ENCODE data around the gene CNTNAP5.

The CNTNAP5 gene

DNA sequence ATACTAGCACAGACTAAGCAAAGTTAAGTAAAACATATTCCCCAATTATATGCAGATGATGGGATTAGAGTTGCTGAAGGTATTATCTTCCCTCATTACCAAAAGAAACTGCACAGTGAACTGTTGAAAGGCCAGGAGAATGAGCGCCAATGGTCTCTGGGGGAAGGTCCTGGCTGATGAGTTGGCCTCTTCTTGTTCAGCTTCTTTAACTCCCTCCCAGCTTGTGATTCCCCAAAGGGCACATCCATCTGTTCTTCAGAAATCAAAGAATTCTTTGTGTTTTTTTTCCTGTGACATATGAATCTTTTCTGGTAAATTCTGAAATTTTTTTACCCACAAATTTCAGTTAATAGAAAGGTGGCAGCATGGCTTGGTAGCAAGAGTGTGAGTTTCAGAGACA, 667.6 kb downstream of the CNTNAP5 start:
- no peak for DNase-seq (ENCODE audit: low spot score)

DNA sequence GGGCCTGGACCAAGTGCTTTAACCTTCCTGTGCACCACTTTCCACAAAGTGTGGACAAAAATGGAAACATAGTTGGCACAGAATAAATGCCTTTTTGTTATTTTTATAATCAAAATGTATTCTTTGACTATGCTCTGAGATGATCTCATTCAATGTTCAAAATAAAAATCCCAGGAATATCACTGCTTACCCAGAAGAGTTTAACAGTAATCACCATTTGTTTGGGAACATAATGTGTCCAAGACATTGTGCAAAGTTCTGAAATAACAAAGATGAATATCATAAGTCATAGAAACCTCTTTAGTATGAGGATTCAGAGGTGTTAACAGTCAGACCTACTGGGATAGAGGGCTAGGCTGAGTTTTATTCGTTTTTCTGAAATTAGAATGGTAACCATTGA, 668.1 kb downstream of the CNTNAP5 start:
- no peak for DNase-seq (ENCODE audit: low spot score)

DNA sequence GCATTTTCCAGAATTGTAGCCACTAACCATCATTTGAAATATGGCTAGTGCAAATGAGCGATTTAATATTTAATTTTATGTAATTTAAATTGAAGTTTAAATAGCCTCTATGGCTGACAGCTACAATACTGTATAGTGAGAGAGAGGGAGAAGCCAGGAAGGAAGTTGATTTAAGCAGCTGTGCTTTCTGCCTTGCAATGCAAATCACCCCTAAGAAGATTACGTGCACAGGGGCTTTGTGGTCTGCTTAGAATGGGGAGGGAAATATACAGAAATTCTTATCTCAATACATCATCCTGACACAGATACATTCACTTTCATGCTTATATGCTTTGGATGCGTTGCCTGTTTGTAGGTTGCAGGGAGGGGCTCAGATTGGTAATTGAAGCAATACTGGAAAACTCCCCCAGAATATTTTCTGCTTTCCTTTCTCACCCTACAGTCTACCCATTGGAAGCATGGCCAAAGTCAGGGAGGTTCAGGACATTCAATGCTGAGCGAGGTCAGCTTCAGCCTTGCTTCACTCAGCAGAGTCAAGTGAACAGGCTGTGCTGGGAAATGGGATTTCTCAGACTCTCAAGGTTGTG, 674.0 kb downstream of the CNTNAP5 start:
- DNase-seq (ENCODE audit: low spot score) = no peak

DNA sequence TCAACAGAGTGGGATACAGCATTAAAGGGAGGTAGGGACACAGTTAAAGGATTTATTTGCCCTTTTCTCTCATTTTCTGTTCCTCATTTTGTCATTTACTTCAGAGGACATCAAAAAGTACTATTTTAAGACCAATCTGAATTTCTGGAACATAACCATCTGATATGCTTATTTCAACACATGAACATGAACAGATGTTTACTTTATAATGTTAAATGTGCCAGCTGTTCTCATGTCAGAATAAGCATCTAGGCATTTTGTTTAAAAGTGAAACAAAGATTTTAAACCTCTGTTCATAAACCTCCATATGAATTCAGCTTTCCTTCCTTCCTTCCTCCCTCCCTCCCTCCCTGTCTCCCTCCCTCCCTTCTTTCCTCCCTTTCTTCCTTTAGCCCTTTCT, 677.7 kb downstream of the CNTNAP5 start:
- DNase-seq (ENCODE audit: low spot score) = no peak

DNA sequence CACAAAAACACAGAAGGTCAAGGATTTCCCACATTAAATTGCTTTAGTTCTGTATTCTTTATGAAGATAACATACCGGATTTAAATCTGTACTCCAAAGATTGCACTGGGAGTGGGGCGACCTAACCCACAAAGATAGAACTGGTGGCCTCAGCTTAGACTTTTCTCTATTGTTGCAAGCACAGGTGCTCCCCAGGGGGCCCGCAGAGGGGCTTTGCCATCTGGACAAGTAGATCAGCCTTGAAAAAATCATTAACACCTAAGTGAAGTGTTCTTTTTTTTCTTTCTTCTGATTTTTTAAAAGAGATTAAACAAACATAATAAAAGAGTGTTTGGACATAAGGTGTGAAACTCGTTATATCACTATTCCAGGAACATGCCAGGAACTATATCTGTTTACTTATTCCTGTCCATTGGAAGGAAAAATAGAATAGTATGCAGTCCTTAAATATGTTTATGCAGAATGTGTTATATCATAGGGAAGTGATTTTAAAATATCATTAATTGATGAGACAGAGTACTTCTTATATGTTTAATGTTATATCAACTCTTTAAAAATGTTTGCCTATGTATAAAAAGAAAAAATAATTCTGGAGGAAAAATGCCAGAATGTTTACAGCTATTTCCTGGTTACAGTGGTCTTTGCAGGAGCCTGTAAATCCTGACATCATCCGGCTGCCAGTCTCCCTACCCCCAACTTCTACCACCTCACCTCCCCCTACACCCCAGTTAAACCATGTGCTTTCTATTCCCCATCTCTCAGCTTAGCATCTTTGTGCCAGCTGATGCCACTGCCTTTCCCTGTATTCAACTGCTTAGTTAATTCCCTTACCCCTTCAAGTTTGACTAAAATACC, 679.2 kb downstream of the CNTNAP5 start:
- DNase-seq (ENCODE audit: low spot score) = no peak

DNA sequence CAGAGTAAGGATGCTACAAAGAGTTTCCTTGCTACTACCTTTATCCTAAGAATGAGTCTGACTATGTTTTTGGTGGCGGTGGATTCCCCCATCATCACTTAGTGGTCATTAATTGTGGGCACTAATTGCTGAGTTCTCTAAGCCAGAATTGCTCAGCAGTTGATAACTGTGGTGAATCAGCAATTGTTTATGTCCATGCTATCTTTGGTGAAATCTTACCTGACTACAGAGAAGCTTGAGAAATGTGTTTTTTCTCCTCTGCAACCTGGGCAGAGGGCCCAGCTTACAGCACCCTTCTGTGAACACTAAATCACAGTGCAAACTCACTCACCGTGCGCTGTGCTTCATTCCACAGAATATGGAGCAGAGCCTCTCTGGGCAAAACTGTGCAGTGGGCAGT, 683.6 kb downstream of the CNTNAP5 start:
- no peak for DNase-seq (ENCODE audit: low spot score)

DNA sequence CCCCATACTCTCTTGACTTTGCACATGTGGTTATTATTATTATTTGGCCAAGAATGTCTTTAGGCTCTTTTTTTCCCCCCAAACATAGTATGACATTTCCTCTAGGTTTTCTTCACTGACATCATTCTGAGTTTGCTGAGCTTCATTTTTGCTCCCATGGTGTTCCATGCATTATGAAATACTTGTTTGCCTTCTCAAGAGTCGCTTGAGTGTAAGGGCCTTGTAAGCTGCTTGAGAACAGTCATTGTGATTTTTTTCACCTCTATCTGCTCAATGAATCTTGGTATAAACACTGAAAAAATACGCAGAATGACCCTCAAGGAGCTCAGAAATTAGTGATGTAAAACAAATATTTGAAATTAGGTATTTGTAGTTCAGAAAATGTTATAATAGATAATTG, 688.9 kb downstream of the CNTNAP5 start:
- no peak for DNase-seq (ENCODE audit: low spot score)

DNA sequence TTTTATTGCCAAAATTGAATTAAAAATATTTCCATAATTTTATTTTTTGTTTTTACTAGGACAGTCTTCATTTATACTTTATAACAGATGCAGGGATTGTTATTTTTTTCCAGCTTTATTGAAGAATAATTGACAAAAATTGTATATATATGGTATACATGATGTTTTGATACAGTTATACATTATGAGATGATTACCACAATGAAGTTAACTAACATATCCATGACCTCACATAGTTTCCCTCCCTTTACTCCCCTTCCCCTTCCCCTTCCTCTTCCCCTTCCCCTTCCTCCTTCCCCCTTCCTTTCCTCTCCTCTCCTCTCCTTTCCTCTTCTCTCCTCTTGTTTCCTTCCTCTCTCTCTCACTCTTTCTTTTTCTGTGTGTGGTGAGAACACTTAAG, 700.1 kb downstream of the CNTNAP5 start:
- no peak for DNase-seq (ENCODE audit: low spot score)

DNA sequence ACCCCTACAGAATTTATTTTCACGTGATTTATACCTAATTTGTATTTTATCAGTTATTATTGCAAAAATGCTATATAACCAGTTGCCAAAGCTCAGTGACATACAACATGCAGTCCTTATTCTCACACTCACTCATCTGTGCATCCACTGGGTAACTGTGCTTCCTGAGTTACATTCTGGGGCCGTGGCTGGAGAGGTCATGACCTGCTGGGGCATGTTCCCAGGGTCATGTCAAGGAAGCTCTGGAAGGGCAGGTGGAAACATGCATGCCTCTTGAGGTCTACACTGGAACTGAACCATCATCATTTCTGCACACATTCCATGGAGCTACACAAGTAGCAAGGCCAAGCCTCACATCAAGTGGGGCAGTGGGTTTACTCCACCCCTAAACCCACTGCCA, 715.5 kb downstream of the CNTNAP5 start:
- DNase-seq (ENCODE audit: low spot score) = no peak

DNA sequence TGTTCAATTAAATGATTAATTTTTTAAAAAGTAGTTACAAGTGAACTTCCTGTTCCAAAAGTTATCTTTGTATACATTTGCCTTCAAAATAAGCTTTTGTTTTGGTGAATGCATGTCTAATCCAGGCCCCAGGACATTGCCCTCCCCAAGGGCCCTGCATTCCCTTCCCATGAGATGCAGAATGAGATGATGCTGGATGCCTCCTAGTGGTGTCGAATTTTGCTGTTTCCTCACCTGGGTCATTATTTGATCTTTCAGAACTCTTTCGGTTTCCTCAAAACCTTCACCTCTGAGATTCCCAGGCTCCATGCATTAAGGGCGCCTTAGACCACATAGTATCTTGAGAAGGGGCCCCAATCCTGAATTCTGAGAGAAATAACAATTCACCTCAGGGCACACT, 728.8 kb downstream of the CNTNAP5 start:
- DNase-seq (ENCODE audit: low spot score) = no peak

DNA sequence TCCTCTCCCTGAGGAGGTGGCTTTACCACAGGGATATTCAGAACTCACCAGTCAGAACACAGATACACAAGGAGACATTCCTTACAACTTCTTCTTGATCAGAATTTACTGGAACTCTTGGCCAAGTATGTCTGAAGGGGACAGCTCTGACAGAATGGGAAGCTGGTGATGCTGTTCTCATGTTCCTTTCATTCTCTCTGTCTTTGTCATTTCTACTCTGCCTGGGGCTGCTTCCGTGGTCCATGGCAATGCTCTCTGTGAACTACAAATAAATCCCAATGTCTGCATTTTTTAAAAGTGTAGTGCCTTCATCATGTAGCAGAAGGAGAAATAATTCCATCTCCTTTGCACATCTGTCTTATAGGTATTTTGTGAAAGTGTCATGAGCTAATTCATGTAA, 730.3 kb downstream of the CNTNAP5 start:
- no peak for DNase-seq (ENCODE audit: low spot score)

DNA sequence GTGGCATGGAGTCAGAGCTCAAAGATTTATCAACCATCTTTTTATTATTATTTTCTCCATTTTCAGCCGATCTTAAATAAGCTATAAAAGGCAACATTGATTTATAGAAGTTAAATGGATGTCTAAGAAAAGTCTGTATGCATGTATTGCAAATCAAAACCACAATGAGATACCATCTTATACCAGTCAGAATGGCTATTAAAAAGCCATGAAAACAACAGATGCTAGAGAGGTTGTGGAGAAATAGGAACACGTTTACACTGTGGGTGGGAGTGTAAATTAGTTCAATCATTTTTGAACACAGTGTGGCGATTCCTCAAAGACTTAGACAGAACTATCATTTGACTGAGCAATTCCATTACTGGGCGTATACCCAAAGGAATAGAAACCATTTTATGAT, 731.0 kb downstream of the CNTNAP5 start:
- DNase-seq (ENCODE audit: low spot score) = no peak

DNA sequence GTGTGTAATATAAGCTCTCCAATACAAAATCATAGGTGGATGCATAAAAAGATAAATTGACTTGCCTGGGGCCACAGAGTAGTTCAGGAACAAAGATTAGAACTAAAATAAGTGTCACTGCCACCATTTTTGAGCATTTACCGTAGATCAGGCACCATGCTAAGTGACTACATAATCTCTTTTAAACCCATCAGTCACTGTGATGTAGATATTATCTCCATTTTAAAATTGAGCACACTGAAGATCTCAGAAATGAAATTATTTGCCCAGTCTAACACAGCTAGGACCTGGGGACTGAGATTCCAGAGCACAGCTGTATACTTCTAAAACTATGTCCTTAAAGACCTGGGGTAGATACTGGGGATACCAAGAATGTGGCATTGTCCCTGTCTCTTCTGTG, 737.3 kb downstream of the CNTNAP5 start:
- no peak for DNase-seq (ENCODE audit: low spot score)

DNA sequence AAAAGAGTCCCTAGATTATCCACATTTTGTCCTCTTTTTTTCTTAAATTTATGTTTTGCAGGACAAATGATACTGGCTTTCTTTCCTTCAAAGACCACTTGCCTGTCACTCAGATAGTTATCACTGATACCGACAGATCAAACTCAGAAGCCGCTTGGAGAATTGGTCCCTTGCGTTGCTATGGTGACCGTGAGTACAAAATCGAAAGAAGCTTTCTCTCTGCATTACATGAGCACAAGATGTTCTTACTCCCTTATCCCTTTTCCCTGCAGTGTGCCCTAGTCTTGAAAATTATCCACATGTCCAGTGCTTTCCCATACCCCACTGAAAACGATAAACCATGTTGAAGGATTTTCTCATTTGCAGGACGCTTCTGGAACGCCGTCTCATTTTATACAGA, 738.5 kb downstream of the CNTNAP5 start:
- DNase-seq (ENCODE audit: low spot score) = no peak

DNA sequence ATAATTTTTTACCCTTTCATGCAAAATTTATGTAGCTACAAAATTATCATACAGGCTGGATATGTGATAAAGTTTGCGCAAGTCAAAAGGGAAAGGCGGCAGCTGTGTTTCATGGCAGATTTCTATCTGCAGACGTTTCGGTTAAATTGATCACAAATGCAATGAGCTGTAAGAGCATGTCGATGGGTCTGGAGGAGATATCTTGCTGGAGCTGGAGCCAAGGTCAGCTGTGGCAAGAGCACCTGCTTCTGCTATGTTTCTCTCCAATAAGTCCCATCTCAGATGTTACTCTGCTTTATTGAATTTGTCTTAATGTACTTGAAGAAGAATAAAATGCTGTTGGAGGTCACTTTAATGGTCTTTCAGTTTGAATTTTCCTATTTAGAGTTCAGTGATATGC, 749.7 kb downstream of the CNTNAP5 start:
- no peak for DNase-seq (ENCODE audit: low spot score)

DNA sequence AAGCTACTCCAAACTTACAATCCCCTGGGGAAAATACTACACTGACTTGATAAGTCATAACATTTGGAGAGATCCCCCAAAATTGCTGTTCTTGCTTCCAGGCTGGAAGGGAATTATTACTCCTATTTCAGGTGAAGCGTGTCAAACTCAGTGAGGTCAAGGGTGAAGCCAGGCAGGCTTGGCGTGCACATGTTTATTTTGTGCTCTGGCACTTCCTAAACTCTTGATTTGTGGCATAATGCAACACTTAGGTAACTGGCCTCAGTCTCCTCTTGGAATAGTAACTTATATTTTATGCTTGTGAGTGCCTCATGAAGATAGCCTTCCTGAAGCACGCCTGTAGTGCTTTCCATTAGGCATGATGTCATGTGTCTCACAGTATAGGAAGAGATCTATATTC, 751.2 kb downstream of the CNTNAP5 start:
- no peak for DNase-seq (ENCODE audit: low spot score)

DNA sequence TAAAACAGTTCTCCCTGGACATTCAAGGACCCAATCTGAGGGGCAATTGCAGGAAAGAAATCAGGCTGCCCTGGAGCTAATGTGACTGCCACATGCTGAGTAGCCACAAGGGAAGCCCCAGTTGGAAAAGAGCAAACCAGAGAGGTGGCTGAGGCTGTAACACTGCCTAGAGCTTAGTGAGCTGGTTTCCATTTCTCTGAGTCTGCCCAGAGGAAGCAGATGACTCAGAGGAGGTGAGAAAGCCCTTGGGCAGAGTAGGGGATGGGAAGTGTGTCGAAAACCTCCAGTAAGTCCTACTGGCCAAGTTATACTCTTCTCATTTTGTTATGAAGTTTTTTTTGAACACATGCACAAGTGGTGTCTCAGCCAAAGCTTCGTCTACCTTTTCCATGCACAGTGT, 753.0 kb downstream of the CNTNAP5 start:
- no peak for DNase-seq (ENCODE audit: low spot score)

DNA sequence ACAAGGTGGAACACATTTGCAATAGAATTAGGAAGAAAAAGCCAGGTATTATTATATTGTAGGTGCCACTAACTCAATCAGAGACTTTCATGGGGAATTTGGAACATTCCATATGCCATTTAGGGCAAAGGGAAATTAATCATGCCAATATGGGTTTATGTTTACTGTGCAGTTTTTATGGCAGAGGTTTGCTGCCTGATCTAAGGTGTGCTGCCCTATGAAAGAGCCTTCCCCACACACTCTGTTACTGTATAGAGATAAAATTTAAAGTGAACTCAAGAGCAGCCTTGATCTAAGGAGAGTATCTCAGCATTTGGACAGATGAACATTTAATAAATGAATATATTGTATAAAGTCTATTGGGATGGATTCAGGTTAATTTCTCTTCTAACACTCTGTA, 771.6 kb downstream of the CNTNAP5 start:
- no peak for DNase-seq (ENCODE audit: low spot score)

DNA sequence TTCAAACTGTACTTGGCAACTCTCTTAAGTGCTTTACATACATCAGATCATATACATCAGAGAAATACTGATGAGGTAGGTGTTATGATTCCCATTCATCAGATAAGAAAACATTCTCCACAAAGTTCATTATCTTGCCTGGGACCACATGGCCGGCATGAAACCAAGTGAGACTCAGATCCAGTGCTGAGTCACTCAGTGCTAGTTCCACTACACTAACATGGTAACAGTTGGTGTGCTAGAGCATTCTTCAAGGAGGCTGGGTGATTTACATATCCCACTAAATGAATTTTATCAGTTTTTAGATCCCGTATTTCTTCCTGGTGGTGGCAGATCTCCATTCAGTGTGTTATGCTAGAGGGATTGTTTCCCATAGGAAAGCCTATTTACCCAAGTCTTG, 772.0 kb downstream of the CNTNAP5 start:
- no peak for DNase-seq (ENCODE audit: low spot score)

DNA sequence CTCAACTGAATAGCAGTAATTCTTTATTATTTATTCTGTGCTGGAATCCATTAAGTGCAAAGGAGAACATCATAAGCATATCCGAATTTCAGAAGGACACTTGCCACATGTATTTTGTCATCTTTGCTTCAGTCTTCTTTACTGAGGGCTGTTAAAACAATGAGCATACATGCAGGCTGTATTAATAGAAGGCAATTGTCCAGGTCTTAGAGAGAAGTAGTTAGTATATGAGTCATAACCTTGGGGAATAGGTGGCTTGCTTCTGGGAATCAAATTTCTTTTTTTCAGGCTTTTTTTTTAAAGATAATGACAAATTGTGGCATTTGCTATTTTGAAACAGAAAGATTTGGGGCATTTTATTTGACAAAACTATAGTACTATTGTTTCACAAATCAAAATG, 773.5 kb downstream of the CNTNAP5 start:
- DNase-seq (ENCODE audit: low spot score) = no peak

DNA sequence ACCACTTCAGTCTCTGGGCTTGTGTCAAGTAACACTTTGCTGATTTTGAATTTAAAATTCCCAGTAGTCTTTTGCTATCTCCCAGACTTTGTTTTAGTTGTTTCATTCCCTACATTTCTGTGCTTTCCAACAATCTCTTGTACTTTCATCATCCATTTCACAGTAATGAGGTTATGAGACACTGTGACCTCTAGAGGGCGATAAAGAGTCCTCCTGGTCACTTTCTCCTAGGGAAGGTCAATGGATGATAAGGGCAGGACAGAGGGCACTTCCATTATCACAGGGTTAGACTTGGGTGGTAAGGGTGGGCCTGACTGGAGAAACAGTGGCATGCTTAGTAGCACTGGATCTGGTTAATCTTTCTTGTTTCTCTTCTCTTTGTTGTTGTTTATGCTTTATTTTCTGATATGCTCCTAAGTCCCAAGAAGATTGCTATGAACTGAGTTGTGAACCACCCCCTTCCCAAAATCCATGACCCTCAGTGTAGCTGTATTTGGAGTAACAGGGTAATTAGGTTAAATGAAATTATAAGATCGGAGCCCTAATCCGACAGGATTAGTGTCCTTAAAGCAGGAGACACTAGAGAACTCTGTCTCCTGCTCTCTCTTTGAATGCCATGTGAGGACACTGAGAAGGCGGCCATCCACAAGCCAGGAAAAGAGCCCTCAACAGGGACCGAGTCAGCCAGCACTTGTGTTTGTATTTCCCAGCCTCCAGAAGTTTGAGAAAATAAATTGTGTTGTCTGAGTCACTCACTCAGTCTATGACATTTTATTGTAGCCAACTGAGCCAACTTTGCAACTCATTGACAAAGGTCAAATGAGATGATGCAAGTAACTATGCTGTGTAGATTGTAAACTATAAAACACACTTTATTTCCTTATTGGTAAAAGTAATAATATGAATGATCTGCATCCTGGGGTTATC, 779.2 kb downstream of the CNTNAP5 start:
- peak; percentile 10 for DNase-seq (ENCODE audit: low spot score)

DNA sequence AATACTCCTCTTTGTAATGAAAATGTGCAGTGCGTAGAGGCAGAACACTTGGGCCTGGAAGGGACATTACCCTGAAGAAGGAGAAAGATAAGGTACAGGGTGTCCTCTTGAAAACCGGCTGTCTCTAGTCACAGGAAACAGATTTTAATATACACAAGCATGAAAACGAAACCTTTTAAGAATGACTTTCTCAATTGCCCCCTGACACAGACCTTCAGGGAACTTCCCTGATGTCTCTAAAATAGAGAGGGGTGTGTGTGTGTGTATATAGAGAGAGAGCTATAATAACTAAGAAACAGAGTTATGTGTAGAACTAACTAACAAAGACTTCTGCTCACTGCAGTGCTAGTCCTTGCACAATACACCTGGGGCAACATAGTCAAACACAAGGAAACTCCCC, 780.0 kb downstream of the CNTNAP5 start:
- DNase-seq (ENCODE audit: low spot score) = no peak

DNA sequence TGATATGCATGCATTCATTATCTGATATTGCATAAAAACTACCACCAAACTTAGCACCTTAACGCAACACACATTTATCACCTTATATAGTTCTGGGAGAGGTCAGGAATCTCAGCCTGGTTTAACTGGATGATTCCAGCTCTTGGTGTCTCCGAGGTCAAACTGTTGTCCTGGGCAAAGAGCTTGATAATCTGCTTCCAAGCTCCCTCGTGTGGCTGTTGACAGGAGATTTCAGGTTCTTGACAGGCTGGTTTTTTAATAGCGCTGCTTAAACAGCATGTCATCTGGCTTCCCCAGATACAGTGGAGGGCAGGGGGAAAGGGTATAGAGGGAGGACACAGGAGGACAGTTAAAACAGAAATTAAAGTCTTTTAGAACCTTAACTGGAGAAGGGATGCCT, 785.0 kb downstream of the CNTNAP5 start:
- DNase-seq (ENCODE audit: low spot score) = no peak

Data from AG08395 (cell line).